ENCODE measurements around the gene ATPAF2. TPM values are rescaled to one million over a fixed set of nuclear protein-coding genes. Genes with fewer than 3 reads are reported as not detected.
A peak's percentile ranks its signal among the peaks of the same experiment; 100 is the strongest.

ATPAF2 gene
- total RNA-seq, 1 experiment from 2014 or later: 17.8 TPM

GRCh38 chr17:18031955-18032354 lies 7.0 kb downstream of the ATPAF2 start:
- Histone ChIP-seq H3K4me3 (no peak overlapping the region), H3K36me3 (no peaks in the 10 kb centered on the region; the same call in 1 of the 2 replicates), H3K27ac (no peak overlapping the region), H3K27me3 (replicated peaks) (no peaks in the 10 kb centered on the region), H3K9me3 (replicated peaks) (no peaks in the 10 kb centered on the region), H3K4me1 (replicated peaks) (no peaks in the 10 kb centered on the region)
- DNase-seq (ENCODE audit: low read depth in 1 of 2, low spot score in 2 of 2): no peak

- H3K36me3 ChIP-seq: peaks cover 3% of the 10 kb centered on the region
- H3K9me3 ChIP-seq (replicated peaks): no peaks in the 10 kb centered on the region
- no peak overlapping the region for H3K27ac ChIP-seq
- no peak overlapping the region for H3K4me3 ChIP-seq
- peaks cover 15% of the 10 kb centered on the region for H3K4me1 ChIP-seq (replicated peaks)
- no peaks in the 10 kb centered on the region for H3K27me3 ChIP-seq (replicated peaks)
- DNase-seq (ENCODE audit: low read depth in 1 of 2, low spot score in 2 of 2): no peak
Measured at GRCh38 chr17:18028952-18029540, 9.9 kb downstream of the ATPAF2 start.

GRCh38 chr17:18028114-18028951 lies 10.6 kb downstream of the ATPAF2 start:
- no peaks in the 10 kb centered on the region for H3K9me3 ChIP-seq (replicated peaks)
- H3K27me3 ChIP-seq (replicated peaks): no peaks in the 10 kb centered on the region
- DNase-seq (ENCODE audit: low read depth in 1 of 2, low spot score in 2 of 2): no peak
- H3K4me1 ChIP-seq (replicated peaks): peaks cover 15% of the 10 kb centered on the region
- no peak overlapping the region for H3K4me3 ChIP-seq
- H3K36me3 ChIP-seq: peaks cover 3% of the 10 kb centered on the region
- H3K27ac ChIP-seq: no peak overlapping the region

- Histone ChIP-seq H3K27me3 (replicated peaks) (no peaks in the 10 kb centered on the region), H3K27ac (no peak overlapping the region), H3K36me3 (peaks cover 3% of the 10 kb centered on the region), H3K4me1 (replicated peaks) (peaks cover 15% of the 10 kb centered on the region), H3K4me3 (no peak overlapping the region), H3K9me3 (replicated peaks) (no peaks in the 10 kb centered on the region)
- no peak for DNase-seq (ENCODE audit: low read depth in 1 of 2, low spot score in 2 of 2)
Measured at GRCh38 chr17:18027280-18027679, 11.7 kb downstream of the ATPAF2 start.

GRCh38 chr17:18025945-18026776 lies 12.8 kb downstream of the ATPAF2 start:
- H3K9me3 ChIP-seq (replicated peaks): no peaks in the 10 kb centered on the region
- H3K4me1 ChIP-seq (replicated peaks): peaks cover 15% of the 10 kb centered on the region
- no peak overlapping the region for H3K27ac ChIP-seq
- H3K4me3 ChIP-seq: no peak overlapping the region
- DNase-seq (ENCODE audit: low read depth in 1 of 2, low spot score in 2 of 2): peak in 1 of 2 experiments; percentile 58
- no peaks in the 10 kb centered on the region for H3K27me3 ChIP-seq (replicated peaks)
- H3K36me3 ChIP-seq: peaks cover 10% of the 10 kb centered on the region

- Histone ChIP-seq H3K4me3 (no peak overlapping the region), H3K27me3 (replicated peaks) (no peaks in the 10 kb centered on the region), H3K36me3 (peaks cover 10% of the 10 kb centered on the region), H3K4me1 (replicated peaks) (peaks cover 15% of the 10 kb centered on the region), H3K9me3 (replicated peaks) (no peaks in the 10 kb centered on the region), H3K27ac (no peak overlapping the region)
- no peak for DNase-seq (ENCODE audit: low read depth in 1 of 2, low spot score in 2 of 2)
Measured at GRCh38 chr17:18025241-18025944, 13.6 kb downstream of the ATPAF2 start.

GRCh38 chr17:18021372-18021771 lies 17.6 kb downstream of the ATPAF2 start:
- peaks cover 10% of the 10 kb centered on the region for H3K36me3 ChIP-seq
- H3K27me3 ChIP-seq (replicated peaks): no peaks in the 10 kb centered on the region
- no peak for DNase-seq (ENCODE audit: low read depth in 1 of 2, low spot score in 2 of 2)
- H3K4me1 ChIP-seq (replicated peaks): peaks cover 28% of the 10 kb centered on the region
- H3K27ac ChIP-seq: no peak overlapping the region
- H3K9me3 ChIP-seq (replicated peaks): no peaks in the 10 kb centered on the region
- no peak overlapping the region for H3K4me3 ChIP-seq

GRCh38 chr17:18020971-18021370 lies 18.0 kb downstream of the ATPAF2 start:
- no peaks in the 10 kb centered on the region for H3K27me3 ChIP-seq (replicated peaks)
- H3K4me3 ChIP-seq: no peak overlapping the region
- DNase-seq (ENCODE audit: low read depth in 1 of 2, low spot score in 2 of 2): no peak
- peaks cover 24% of the 10 kb centered on the region for H3K4me1 ChIP-seq (replicated peaks)
- no peaks in the 10 kb centered on the region for H3K9me3 ChIP-seq (replicated peaks)
- H3K36me3 ChIP-seq: peaks cover 10% of the 10 kb centered on the region
- no peak overlapping the region for H3K27ac ChIP-seq

- H3K36me3 ChIP-seq: peaks cover 7% of the 10 kb centered on the region; the same call in 1 of the 2 replicates
- no peaks in the 10 kb centered on the region for H3K27me3 ChIP-seq (replicated peaks)
- H3K4me3 ChIP-seq: no peak overlapping the region
- peaks cover 14% of the 10 kb centered on the region for H3K4me1 ChIP-seq (replicated peaks)
- DNase-seq (ENCODE audit: low read depth in 1 of 2, low spot score in 2 of 2): no peak
- H3K9me3 ChIP-seq (replicated peaks): no peaks in the 10 kb centered on the region
- H3K27ac ChIP-seq: no peak overlapping the region
Measured at GRCh38 chr17:18019838-18020154, 19.2 kb downstream of the ATPAF2 start.

GRCh38 chr17:18018411-18018921 lies 20.5 kb downstream of the ATPAF2 start:
- H3K4me3 ChIP-seq: no peak overlapping the region
- peaks cover 7% of the 10 kb centered on the region; the same call in 1 of the 2 replicates for H3K36me3 ChIP-seq
- H3K27ac ChIP-seq: no peak overlapping the region
- H3K27me3 ChIP-seq (replicated peaks): no peaks in the 10 kb centered on the region
- peaks cover 14% of the 10 kb centered on the region for H3K4me1 ChIP-seq (replicated peaks)
- no peak for DNase-seq (ENCODE audit: low read depth in 1 of 2, low spot score in 2 of 2)
- no peaks in the 10 kb centered on the region for H3K9me3 ChIP-seq (replicated peaks)

- no peak overlapping the region for H3K27ac ChIP-seq
- H3K4me1 ChIP-seq (replicated peaks): peaks cover 14% of the 10 kb centered on the region
- no peak overlapping the region for H3K4me3 ChIP-seq
- peaks cover 7% of the 10 kb centered on the region; the same call in 1 of the 2 replicates for H3K36me3 ChIP-seq
- no peaks in the 10 kb centered on the region for H3K9me3 ChIP-seq (replicated peaks)
- H3K27me3 ChIP-seq (replicated peaks): no peaks in the 10 kb centered on the region
- no peak for DNase-seq (ENCODE audit: low read depth in 1 of 2, low spot score in 2 of 2)
Measured at GRCh38 chr17:18017958-18018357, 21.0 kb downstream of the ATPAF2 start.

- DNase-seq (ENCODE audit: low read depth in 1 of 2, low spot score in 2 of 2): no peak
- Histone ChIP-seq H3K27me3 (replicated peaks) (no peaks in the 10 kb centered on the region), H3K36me3 (peaks cover 3% of the 10 kb centered on the region; the same call in 1 of the 2 replicates), H3K27ac (no peak overlapping the region), H3K9me3 (replicated peaks) (no peaks in the 10 kb centered on the region), H3K4me3 (no peak overlapping the region), H3K4me1 (replicated peaks) (peaks cover 14% of the 10 kb centered on the region)
Measured at GRCh38 chr17:18016426-18016825, 22.5 kb downstream of the ATPAF2 start.

GRCh38 chr17:18015593-18015992 lies 23.4 kb downstream of the ATPAF2 start:
- H3K27me3 ChIP-seq (replicated peaks): no peaks in the 10 kb centered on the region
- no peak overlapping the region for H3K27ac ChIP-seq
- H3K9me3 ChIP-seq (replicated peaks): no peaks in the 10 kb centered on the region
- H3K36me3 ChIP-seq: no peaks in the 10 kb centered on the region
- peaks cover 14% of the 10 kb centered on the region for H3K4me1 ChIP-seq (replicated peaks)
- DNase-seq (ENCODE audit: low read depth in 1 of 2, low spot score in 2 of 2): no peak
- H3K4me3 ChIP-seq: no peak overlapping the region
